CD4-positive, CD25-positive, alpha-beta regulatory T cell (primary cell): ENCODE results near the gene MAJIN. TPM values are rescaled to one million over a fixed set of nuclear protein-coding genes. Genes with fewer than 3 reads are reported as not detected.

Experiments used
- ATAC-seq, 2 donors: fragments of 150-1000 bp; cut with Tn5 transposase; one replicate each; pipeline ENCODE4 v1.10.0; 2021; ENCODE audit warnings: low read depth in 2 of 2, moderate number of reproducible peaks in 2 of 2, moderate library complexity in 1 of 2
- DNase-seq, 3 donors: peaks; one replicate each; pipeline versions ENCODE4 v3.0.0 to v3.0.0-alpha.2; 2012 to 2022; ENCODE audit warnings: mixed read lengths in 1 of 3
- H3K27ac ChIP-seq: one replicate; pipeline ENCODE4 v1.7.0; 2013; ENCODE audit warnings: mild to moderate bottlenecking, low read length; ENCODE audit not compliant: insufficient read depth, poor library complexity, severe bottlenecking
- H3K27me3 ChIP-seq: one replicate; pipeline ENCODE4 v1.7.0; 2013; ENCODE audit warnings: low read length; ENCODE audit not compliant: control insufficient read depth, insufficient read depth
- H3K36me3 ChIP-seq: one replicate; pipeline ENCODE4 v1.7.0; 2013; ENCODE audit warnings: mild to moderate bottlenecking, low read length, moderate library complexity; ENCODE audit not compliant: control insufficient read depth, insufficient read depth
- H3K4me1 ChIP-seq: 2 replicates; pipeline ENCODE4 v1.7.0; 2013; ENCODE audit warnings: mild to moderate bottlenecking, low read length; ENCODE audit not compliant: insufficient read depth, control insufficient read depth, poor library complexity, severe bottlenecking
- H3K4me3 ChIP-seq: one replicate; pipeline ENCODE4 v1.7.0; 2013; ENCODE audit warnings: low read depth, mild to moderate bottlenecking, low read length, moderate library complexity
- H3K9me3 ChIP-seq, 2 experiments: 1 replicate in 1 of 2; 2 replicates in 1 of 2; pipeline ENCODE4 v1.7.0; 2013; ENCODE audit warnings: low read length in 2 of 2, mild to moderate bottlenecking in 1 of 2, moderate library complexity in 1 of 2; ENCODE audit not compliant: control insufficient read depth in 2 of 2
- H3K27ac Mint-ChIP-seq, 3 donors: one replicate each; pipeline ENCODE4 v1.8.0; 2020 to 2022; ENCODE audit warnings: mild to moderate bottlenecking in 3 of 3, mixed read lengths in 3 of 3, moderate library complexity in 2 of 3
- H3K27me3 Mint-ChIP-seq: one replicate; pipeline ENCODE4 v1.8.0; 2022; ENCODE audit warnings: mild to moderate bottlenecking, mixed read lengths
- H3K36me3 Mint-ChIP-seq: one replicate; pipeline ENCODE4 v1.8.0; 2020; ENCODE audit warnings: mixed read lengths
- H3K4me1 Mint-ChIP-seq, 4 donors: one replicate each; pipeline ENCODE4 v1.8.0; 2020 to 2022; ENCODE audit warnings: mixed read lengths in 4 of 4, mild to moderate bottlenecking in 1 of 4
- H3K4me3 Mint-ChIP-seq, 4 donors: one replicate each; pipeline ENCODE4 v1.8.0; 2020 to 2022; ENCODE audit warnings: mild to moderate bottlenecking in 4 of 4, mixed read lengths in 4 of 4, moderate library complexity in 3 of 4
- H3K9me3 Mint-ChIP-seq, 7 donors: one replicate each; pipeline ENCODE4 v1.8.0; 2020 to 2022; ENCODE audit warnings: mixed read lengths in 7 of 7, mild to moderate bottlenecking in 3 of 7, moderate library complexity in 2 of 7
- polyA plus RNA-seq, 4 donors: library from polyadenylated mRNA; unstranded; fragments of 300-500 nt; fragmentation: Illumina TruSeq; gene quantifications; one replicate each; pipeline ENCODE4 v1.2.3, GENCODE V29; 2021
- total RNA-seq: library from RNA; stranded (reverse); gene quantifications from one replicate; pipeline ENCODE4 v1.2.3, GENCODE V29; 2022

Gene MAJIN
- total and polyA plus RNA-seq, 5 donors from 2014 or later = 0.46 to 0.64 (median 0.51) TPM; not detected in 2

- Histone ChIP-seq H3K36me3 (peaks cover 35% of the 10 kb centered on the region), H3K27ac (no peak overlapping the region), H3K9me3 (no peaks in the 10 kb centered on the region), H3K4me1 (peaks cover 9% of the 10 kb centered on the region), H3K27me3 (no peaks in the 10 kb centered on the region), H3K4me3 (no peak overlapping the region)
- DNase-seq (no peak), ATAC-seq (no peak)
- H3K36me3 Mint-ChIP-seq = peaks cover 36% of the 10 kb centered on the region
- no peak overlapping the region for H3K27ac Mint-ChIP-seq
- H3K4me1 Mint-ChIP-seq = peaks cover 0 to 10% (median 0%) of the 10 kb centered on the region in 4 donors
- no peaks in the 10 kb centered on the region for H3K27me3 Mint-ChIP-seq
- H3K4me3 Mint-ChIP-seq = peak overlapping the region in 1 of 4 donors; percentile 21
- no peaks in the 10 kb centered on the region for H3K9me3 Mint-ChIP-seq
These were observed 42.3 kb downstream of the MAJIN start for GRCh38 chr11:64929625-64930024.

GRCh38 chr11:64928957-64929356 is 43.0 kb downstream of the MAJIN start:
- Mint-ChIP-seq H3K27me3 (no peaks in the 10 kb centered on the region), H3K4me3 (no peak overlapping the region), H3K4me1 (peaks cover 0 to 16% (median 4%) of the 10 kb centered on the region in 4 donors), H3K27ac (no peak overlapping the region), H3K36me3 (peaks cover 32% of the 10 kb centered on the region), H3K9me3 (no peaks in the 10 kb centered on the region)
- no peak for ATAC-seq
- H3K9me3 ChIP-seq = no peaks in the 10 kb centered on the region
- H3K36me3 ChIP-seq = peaks cover 35% of the 10 kb centered on the region
- peaks cover 15% of the 10 kb centered on the region for H3K4me1 ChIP-seq
- H3K27ac ChIP-seq = no peak overlapping the region
- no peak for DNase-seq
- no peaks in the 10 kb centered on the region for H3K27me3 ChIP-seq
- no peak overlapping the region for H3K4me3 ChIP-seq

GRCh38 chr11:64926689-64927088 is 45.2 kb downstream of the MAJIN start:
- DNase-seq (no peak), ATAC-seq (no peak)
- H3K4me3 Mint-ChIP-seq = peak overlapping the region in 2 of 4 donors; percentile 76 to 79
- Histone ChIP-seq H3K27me3 (no peaks in the 10 kb centered on the region), H3K36me3 (peaks cover 20% of the 10 kb centered on the region), H3K27ac (no peak overlapping the region), H3K9me3 (no peaks in the 10 kb centered on the region), H3K4me1 (peaks cover 20% of the 10 kb centered on the region), H3K4me3 (no peak overlapping the region)
- H3K27me3 Mint-ChIP-seq = no peaks in the 10 kb centered on the region
- H3K4me1 Mint-ChIP-seq = peaks cover 0 to 21% (median 5%) of the 10 kb centered on the region in 4 donors
- H3K36me3 Mint-ChIP-seq = peaks cover 15% of the 10 kb centered on the region
- H3K27ac Mint-ChIP-seq = peak overlapping the region in 1 of 3 donors; percentile 70
- H3K9me3 Mint-ChIP-seq = no peaks in the 10 kb centered on the region

GRCh38 chr11:64925536-64926436 is 46.1 kb downstream of the MAJIN start:
- H3K9me3 ChIP-seq = no peaks in the 10 kb centered on the region
- no peak for ATAC-seq
- Mint-ChIP-seq H3K4me1 (peaks cover 0 to 21% (median 5%) of the 10 kb centered on the region in 4 donors), H3K36me3 (peaks cover 11% of the 10 kb centered on the region), H3K9me3 (no peaks in the 10 kb centered on the region), H3K4me3 (peak overlapping the region; percentile 85 to 99 (median 94)), H3K27ac (peak overlapping the region in 2 of 3 donors; percentile 69 to 98), H3K27me3 (no peaks in the 10 kb centered on the region)
- H3K27me3 ChIP-seq = no peaks in the 10 kb centered on the region
- H3K4me3 ChIP-seq = no peak overlapping the region
- DNase-seq = no peak
- no peak overlapping the region for H3K27ac ChIP-seq
- H3K36me3 ChIP-seq = peaks cover 11% of the 10 kb centered on the region
- peaks cover 20% of the 10 kb centered on the region for H3K4me1 ChIP-seq

GRCh38 chr11:64924910-64925284 is 47.0 kb downstream of the MAJIN start:
- Histone ChIP-seq H3K27ac (peak overlapping the region; percentile 80), H3K4me1 (peaks cover 20% of the 10 kb centered on the region), H3K4me3 (peak overlapping the region; percentile 48), H3K9me3 (no peaks in the 10 kb centered on the region), H3K27me3 (no peaks in the 10 kb centered on the region), H3K36me3 (peaks cover 4% of the 10 kb centered on the region)
- Mint-ChIP-seq H3K4me3 (peak overlapping the region; percentile 83 to 99 (median 94)), H3K9me3 (no peaks in the 10 kb centered on the region), H3K27me3 (no peaks in the 10 kb centered on the region), H3K27ac (peak overlapping the region; percentile 63 to 98 (median 91)), H3K4me1 (peaks cover 0 to 21% (median 5%) of the 10 kb centered on the region in 4 donors), H3K36me3 (peaks cover 3% of the 10 kb centered on the region)
- ATAC-seq = peak in 1 of 2 donors; percentile 0
- DNase-seq = no peak

GRCh38 chr11:64923944-64924909 is 47.7 kb downstream of the MAJIN start, which contains the start of gene PPP2R5B:
Gene PPP2R5B (plus strand): TSS chr11:64924689. CDS start chr11:64925735, 1,046 bp downstream.
- Mint-ChIP-seq H3K4me1 (peaks cover 0 to 21% (median 5%) of the 10 kb centered on the region in 4 donors), H3K4me3 (peak within 1 kb of the TSS; percentile 92 to 99 (median 96)), H3K36me3 (no peaks in the 10 kb centered on the region), H3K27ac (peak within 1 kb of the TSS; percentile 63 to 98 (median 98)), H3K9me3 (no peaks in the 10 kb centered on the region), H3K27me3 (no peaks in the 10 kb centered on the region)
- no peaks in the 10 kb centered on the region for H3K9me3 ChIP-seq
- peak within 1 kb of the TSS; percentile 86 for H3K4me3 ChIP-seq
- ATAC-seq (peak; percentile 95), DNase-seq (peak; percentile 88 to 94 (median 90))
- H3K36me3 ChIP-seq = peaks cover 4% of the 10 kb centered on the region
- no peaks in the 10 kb centered on the region for H3K27me3 ChIP-seq
- H3K4me1 ChIP-seq = peaks cover 20% of the 10 kb centered on the region
- H3K27ac ChIP-seq = peak within 1 kb of the TSS; percentile 80

- DNase-seq = no peak
- Mint-ChIP-seq H3K27ac (peak overlapping the region in 1 of 3 donors; percentile 98), H3K36me3 (no peaks in the 10 kb centered on the region), H3K27me3 (no peaks in the 10 kb centered on the region), H3K4me1 (peaks cover 0 to 22% (median 5%) of the 10 kb centered on the region in 4 donors), H3K4me3 (peak overlapping the region in 1 of 4 donors; percentile 27), H3K9me3 (no peaks in the 10 kb centered on the region)
- H3K4me3 ChIP-seq = no peak overlapping the region
- H3K9me3 ChIP-seq = no peaks in the 10 kb centered on the region
- H3K27ac ChIP-seq = no peak overlapping the region
- H3K36me3 ChIP-seq = no peaks in the 10 kb centered on the region
- peaks cover 20% of the 10 kb centered on the region for H3K4me1 ChIP-seq
- H3K27me3 ChIP-seq = no peaks in the 10 kb centered on the region
- no peak for ATAC-seq
These were observed 48.7 kb downstream of the MAJIN start for GRCh38 chr11:64923151-64923661.
